Heart left ventricle (tissue), 13 donors: ENCODE data around the gene ANGPTL4.

Source experiments
- POLR2A ChIP-seq, 2 donors: fragments of 450-650 bp; IDR thresholded peaks; one replicate each; pipeline ENCODE4 v1.6.1; 2017; ENCODE audit warnings: antibody characterized with exemption in 2 of 2, mild to moderate bottlenecking in 2 of 2, moderate library complexity in 2 of 2
- TF ChIP-seq, protein P1 (sequence below), 12 donors: fragments of 200-600 bp; sonication (generic) in 4 of 12; IDR thresholded peaks; one replicate each; pipeline versions ENCODE4 v1.5.0 to v1.8.0; 2018 to 2022; ENCODE audit warnings: antibody characterized with exemption in 12 of 12, mild to moderate bottlenecking in 5 of 12
- donor health status: ischemic (EF 13 %, LVEDD 7.1; RV severe dilation, severe dysfunction).
- donor health status: DM: no; HTN: yes; CAD: no.
- donor health status: DM: no; HTN: no; CAD: no.
- donor health status: ischemic (EF 25% LVEDD 6.9; RV normal size, moderate dysfunction).
- donor health status: ischemic (EF 25% LVEDD 5.7; RV mildly dilated, moderate dysfunction).
- donor health status: ischemic (EF 35%, LVEDD 5.7; RV mildly dilated, moderate dysfunction).
- donor health status: nonischemic (EF 11% LVEDD 7.7; RV severe dilation, severe dysfunction).
- donor health status: DM: yes; HTN: yes; CAD: no.
- donor health status: PGD.
- donor health status: ischemic (EF 29% LVEDD 5.4; RV normal size, mild dysfunction).
- donor health status: nonischemic (EF 23%, LVEDD 6.1; RV moderate dilation, normal function).

GRCh38 chr19:8396563-8397203 lies 32.7 kb downstream of the ANGPTL4 start:
- no peak for TF ChIP-seq POLR2A (IDR thresholded peaks at IDR 0.05)
- TF ChIP-seq, protein P1, sequence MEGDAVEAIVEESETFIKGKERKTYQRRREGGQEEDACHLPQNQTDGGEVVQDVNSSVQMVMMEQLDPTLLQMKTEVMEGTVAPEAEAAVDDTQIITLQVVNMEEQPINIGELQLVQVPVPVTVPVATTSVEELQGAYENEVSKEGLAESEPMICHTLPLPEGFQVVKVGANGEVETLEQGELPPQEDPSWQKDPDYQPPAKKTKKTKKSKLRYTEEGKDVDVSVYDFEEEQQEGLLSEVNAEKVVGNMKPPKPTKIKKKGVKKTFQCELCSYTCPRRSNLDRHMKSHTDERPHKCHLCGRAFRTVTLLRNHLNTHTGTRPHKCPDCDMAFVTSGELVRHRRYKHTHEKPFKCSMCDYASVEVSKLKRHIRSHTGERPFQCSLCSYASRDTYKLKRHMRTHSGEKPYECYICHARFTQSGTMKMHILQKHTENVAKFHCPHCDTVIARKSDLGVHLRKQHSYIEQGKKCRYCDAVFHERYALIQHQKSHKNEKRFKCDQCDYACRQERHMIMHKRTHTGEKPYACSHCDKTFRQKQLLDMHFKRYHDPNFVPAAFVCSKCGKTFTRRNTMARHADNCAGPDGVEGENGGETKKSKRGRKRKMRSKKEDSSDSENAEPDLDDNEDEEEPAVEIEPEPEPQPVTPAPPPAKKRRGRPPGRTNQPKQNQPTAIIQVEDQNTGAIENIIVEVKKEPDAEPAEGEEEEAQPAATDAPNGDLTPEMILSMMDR (IDR thresholded peaks at IDR 0.05), result peak; percentile 44 to 73 (median 60)
